CD4-positive, alpha-beta T cell treated with Interferon alpha-2 for 1 hour (primary cell): ENCODE results near the gene PDK3.

Experiments
- DNase-seq, 2 donors: peaks; one replicate each; pipeline ENCODE4 v3.0.0-alpha.2; 2020 to 2022

The PDK3 gene

DNA sequence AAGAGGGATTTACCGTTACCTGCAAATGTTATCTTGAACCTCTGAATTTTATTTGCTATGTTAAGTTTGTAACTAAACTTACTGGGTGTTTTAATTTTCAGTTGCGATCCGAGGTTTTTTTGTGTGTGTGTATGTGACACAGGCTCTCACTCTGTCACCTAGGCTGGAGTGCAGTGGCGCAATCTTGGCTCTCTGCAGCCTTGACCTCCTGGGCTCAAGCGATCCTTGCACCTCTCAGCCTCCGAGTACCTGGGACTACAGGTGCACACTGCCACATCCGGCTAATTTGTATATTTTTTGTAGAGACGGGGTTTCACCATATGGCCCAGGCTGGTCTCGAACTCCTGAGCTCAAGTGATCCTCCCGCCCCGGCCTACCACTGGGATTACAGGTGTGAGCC lies 18.5 kb downstream of the PDK3 start:
- DNase-seq: no peak

DNA sequence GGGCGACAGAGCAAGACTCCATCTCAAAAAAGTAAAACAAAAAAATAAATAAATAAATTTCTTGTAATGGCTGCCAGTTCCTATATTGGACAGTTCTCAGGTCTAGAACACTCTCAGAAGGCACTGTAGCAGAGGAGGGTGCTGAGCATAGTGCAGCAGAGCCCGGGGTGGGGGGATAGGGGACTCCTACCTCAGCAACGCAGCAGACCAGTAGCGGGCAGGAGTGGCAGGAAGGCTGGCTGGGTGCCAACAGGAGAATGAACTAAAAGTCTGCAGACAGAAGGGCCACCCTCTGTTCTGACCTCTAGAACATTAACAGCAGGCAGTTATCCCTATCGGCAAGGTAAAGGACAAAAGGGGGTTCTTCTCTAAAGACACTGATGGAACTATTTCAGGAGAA lies 20.2 kb downstream of the PDK3 start:
- DNase-seq: no peak

DNA sequence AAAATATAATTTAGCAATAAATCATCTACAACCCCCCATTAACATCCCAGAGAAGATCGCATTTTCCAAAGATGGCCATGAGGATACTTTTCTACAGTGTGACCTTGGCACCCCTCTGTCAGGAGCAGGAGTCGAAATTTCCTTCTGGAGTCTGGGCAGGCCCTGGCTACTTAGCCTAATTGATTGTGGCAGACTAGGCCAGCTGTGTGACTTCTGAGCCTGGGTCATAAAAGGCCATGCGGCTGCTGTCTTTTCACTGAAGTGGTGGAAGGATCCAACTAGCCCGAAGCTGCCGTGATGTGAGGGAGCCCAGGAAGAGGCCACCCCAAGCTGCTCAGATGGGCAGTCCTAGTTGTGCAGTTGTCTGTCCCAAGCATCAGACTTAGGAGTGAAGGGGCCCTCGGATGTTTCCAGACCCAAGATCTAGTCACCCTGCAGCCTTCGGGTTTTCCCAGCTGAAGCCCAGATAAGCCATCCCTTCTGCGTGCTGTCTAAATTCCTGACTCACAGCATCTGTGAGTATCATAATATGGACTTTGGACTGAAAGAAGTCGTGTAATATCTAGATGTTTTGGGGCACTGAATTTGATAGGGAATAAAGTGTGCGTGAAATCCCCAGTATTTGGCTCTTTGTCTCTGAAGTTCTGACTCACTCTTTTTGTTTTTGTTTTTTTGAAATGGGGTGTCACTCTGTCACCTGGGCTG lies 21.0 kb downstream of the PDK3 start:
- no peak for DNase-seq

- DNase-seq: no peak
Measured at GRCh38 chrX:24487571-24487970, 22.5 kb downstream of the PDK3 start.

DNA sequence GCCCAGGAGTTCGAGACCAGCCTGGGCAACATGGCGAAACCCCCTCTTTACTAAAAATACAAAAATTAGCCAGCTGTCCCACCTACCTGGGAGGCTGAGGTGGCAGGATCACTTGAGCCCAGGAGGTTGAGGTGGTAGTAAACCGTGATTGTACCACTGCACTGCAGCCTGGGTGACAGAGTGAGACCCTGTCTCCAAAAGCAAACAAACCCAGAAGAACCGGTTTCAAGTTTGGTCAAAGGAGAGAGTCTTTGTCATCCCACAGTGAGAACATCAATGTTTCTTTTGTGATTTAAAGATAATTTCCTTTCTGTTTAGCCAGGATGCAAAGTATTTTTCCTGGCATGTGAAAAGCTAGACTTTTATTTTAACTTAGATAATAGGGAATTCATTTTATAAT lies 26.7 kb downstream of the PDK3 start:
- DNase-seq: no peak

GRCh38 chrX:24493740-24494581 lies 28.9 kb downstream of the PDK3 start:
- no peak for DNase-seq

DNA sequence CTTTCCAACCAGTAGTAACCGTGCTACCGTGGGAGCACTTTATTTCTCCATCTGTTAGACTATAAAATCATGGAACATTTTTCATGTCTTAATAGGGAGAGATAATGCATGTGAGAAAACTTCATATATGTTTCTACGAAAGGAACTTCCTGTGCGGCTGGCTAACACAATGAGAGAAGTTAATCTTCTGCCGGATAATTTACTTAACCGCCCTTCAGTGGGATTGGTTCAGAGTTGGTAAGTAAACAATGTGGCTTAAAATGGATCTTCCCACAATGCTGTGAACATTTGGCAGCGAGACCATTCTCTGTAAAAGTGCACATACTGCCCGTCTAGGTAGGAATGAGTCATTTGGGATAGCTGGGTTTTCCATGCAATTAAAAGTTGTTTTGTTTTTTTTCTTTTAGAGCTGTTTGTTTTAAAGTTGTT lies 29.6 kb downstream of the PDK3 start:
- no peak for DNase-seq

- DNase-seq: no peak
Measured at GRCh38 chrX:24495700-24496099, 30.6 kb downstream of the PDK3 start.

DNA sequence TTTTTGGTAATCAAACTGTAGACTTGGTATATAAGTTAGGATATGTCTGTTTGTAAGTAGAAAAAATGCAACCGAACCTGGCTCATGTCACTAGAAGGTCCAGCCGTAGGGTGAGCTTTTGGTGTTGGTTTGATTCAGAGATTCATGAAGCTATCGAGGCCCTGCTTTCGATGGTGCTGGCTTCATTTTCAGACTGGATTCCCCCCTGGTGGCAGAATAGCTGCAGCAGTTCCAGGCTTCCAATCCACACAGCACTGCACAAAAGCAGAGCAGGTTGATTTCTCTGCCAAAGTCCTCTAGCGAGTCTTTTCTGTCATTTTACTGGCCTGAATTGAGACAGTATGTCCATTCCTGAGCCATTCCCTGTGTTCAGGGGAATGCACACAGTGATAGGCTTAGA lies 33.1 kb downstream of the PDK3 start:
- peak; percentile 20 to 55 for DNase-seq

DNA sequence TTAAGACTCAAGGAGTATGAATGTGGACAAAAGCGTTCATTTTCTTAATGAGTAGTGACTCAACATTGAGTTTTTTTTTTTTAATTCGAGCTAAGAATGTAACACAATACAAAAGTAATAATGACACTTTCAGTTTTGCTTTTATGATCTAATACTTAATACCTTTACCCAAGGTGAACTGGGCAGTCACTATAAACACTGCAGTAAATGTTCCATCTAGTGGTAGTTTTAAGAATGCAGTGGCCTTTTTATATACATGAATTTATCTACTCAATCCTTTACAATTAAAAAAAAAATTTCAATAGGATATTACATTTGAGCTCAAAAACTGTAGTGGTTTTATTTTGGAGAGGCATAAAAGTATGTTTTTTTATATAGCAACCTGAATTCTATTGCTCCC lies 33.9 kb downstream of the PDK3 start:
- DNase-seq: peak in 1 of 2 donors; percentile 67

DNA sequence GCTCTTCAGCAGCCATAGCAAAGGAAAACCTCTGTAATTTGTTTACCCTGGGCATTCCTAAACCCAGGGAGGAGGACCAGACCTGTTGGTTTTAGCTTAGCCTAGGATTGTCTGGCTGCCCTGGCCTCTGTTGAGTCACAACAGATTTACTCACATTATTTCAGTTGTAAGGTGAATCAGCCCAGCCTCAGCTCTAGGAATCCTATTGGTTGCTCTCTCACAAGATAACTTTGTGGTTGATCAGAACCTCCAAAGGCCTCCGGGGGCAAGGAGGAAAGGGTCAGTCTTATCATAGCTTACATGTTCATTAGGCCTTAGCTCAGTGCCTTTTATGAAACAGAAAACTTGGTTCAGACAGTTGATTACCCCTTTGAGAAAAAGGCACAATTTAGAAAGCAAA lies 41.0 kb downstream of the PDK3 start:
- no peak for DNase-seq

DNA sequence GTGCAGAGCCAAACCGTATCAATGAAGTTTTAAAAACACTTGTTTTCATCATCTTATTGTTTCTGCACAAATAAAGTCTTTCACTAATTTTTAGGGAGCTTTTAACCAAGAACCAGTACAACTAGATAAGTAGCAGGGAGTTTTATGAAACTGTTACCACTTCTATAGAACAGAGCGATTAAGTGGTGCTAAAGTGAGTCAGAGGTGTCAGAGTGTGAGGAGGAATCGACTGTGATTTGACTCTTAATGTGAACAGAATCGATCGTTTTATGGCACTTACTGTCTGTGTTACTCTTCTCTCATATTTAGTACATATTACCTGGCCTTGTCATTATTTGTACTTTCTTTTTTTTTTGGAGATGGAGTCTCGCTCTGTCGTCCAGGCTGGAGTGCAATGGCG lies 43.3 kb downstream of the PDK3 start:
- no peak for DNase-seq

GRCh38 chrX:24513416-24513815 lies 48.3 kb downstream of the PDK3 start:
- no peak for DNase-seq

GRCh38 chrX:24515447-24515846 lies 50.4 kb downstream of the PDK3 start:
- no peak for DNase-seq

DNA sequence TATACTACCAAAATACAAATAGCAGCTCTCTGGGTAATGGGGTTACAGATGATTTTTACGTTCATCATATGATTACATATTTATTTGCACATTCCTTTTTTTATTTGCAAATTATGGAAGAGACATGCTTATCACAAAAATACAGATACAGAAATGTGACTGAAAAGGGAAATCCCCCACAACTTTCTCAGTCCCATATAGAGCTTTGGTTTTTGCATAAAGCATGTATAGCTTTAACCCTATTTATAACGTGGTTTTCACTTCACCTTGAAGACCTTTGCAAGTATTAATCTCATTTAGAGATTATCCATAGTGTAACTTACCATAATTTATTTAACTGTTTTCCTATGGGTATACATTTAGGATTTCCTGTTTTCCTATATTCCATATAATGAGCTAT lies 55.4 kb downstream of the PDK3 start:
- no peak for DNase-seq

DNA sequence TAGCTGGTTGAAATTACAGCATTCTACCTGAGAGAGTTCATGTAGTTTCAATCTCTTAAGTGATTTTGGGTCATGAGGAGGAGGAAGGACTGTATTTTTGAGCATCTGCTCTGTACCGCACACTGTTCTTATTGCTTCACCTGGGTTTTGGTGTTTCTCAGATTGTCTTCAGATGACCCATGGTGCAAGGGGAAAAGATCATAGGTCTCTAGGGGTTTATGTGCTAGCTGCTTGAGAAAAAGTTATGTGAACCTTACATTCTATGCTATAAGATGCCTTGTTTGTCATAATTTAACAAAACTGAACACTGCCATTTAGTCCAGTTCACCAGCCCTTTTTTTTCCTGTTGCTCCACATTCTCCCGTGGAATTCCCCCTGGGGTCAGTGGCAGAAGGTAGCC lies 60.4 kb downstream of the PDK3 start:
- DNase-seq: no peak

- DNase-seq: no peak
Measured at GRCh38 chrX:24526616-24527015, 61.5 kb downstream of the PDK3 start.

- no peak for DNase-seq
Measured at GRCh38 chrX:24528605-24529004, 63.5 kb downstream of the PDK3 start.

GRCh38 chrX:24536551-24536950 lies 71.5 kb downstream of the PDK3 start:
- DNase-seq: no peak

DNA sequence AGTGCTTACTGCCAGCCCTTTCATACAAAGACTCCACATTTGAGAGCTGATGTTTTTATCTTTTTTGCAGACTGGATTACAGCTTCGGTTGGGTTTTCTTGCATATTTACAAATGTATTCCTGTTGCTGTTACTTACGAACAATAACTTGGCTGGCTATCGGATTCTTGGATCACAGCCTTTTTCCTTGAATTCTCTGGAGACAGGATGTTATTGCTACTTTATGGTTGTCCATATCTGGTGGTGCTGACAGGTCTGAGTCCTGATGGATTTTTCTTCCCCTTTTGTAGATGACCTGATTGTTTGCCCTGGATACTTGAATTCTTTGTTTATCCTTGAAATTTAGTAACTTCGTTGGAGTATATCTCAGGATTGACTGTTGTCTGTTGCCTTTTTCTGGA lies 77.7 kb downstream of the PDK3 start:
- no peak for DNase-seq

- no peak for DNase-seq
Measured at GRCh38 chrX:24547961-24548360, 82.9 kb downstream of the PDK3 start.

DNA sequence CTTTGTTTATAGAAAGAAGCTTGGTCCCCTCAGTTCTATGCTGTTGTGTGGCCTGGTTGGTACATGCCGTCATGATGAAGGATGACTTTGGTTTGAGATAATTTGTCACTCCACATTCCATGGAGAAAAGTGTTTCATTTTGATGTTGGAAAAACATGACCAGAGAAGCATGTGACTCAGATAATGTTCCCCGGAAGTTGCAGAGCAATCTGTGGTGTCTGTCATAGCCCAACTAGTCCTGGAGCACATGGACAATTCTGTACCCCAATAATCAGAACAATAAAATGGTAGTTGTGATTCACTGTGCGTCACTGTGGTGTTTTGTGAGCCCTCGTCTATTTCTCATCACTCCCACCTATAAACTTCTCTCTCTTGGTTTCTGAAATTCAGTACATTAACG lies 85.1 kb downstream of the PDK3 start:
- no peak for DNase-seq

- DNase-seq: no peak
Measured at GRCh38 chrX:24553011-24553410, 87.9 kb downstream of the PDK3 start.

DNA sequence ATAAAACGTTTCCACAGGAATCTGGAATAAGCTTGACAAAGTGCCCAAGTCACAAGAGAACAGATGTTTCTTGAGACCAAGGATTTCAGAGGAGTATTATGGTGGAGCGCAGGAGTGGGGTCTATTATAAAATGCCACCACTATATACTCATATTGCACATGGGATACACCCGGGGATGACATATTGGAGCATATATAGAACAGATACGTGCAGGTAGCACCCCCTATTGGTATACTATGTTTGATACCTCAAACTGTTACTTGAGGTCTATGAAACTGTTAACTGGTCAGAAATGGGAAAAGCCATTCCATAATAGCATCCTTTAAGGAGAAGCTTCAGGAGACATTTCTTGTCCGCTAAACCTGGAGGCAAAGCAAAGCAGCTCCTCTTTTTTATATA lies 96.0 kb downstream of the PDK3 start:
- peak in 1 of 2 donors; percentile 2 for DNase-seq
